Endometrial microvascular endothelial cells (primary cell): Measurements from ENCODE around the gene APBA2. TPM values are rescaled to one million over a fixed set of nuclear protein-coding genes. Genes with fewer than 3 reads are reported as not detected.

Experiments
- in situ Hi-C: cut with HindIII; loops from 2 replicates; pipeline ENCODE4 v1.10.0; 2017; ENCODE audit warnings: low sequenced_read_pairs, low pct_unique_long_range_greater_than_20kb; ENCODE audit errors: inconsistent ontology term
- total RNA-seq: library from RNA; depleted of rRNA; stranded (reverse); fragments of >200 nt; gene quantifications from one replicate; pipeline ENCODE4 v1.2.3, GENCODE V29; 2015; ENCODE audit errors: inconsistent ontology term

Gene APBA2
- total RNA-seq, 1 donor from 2014 or later: 18.6 TPM

DNA sequence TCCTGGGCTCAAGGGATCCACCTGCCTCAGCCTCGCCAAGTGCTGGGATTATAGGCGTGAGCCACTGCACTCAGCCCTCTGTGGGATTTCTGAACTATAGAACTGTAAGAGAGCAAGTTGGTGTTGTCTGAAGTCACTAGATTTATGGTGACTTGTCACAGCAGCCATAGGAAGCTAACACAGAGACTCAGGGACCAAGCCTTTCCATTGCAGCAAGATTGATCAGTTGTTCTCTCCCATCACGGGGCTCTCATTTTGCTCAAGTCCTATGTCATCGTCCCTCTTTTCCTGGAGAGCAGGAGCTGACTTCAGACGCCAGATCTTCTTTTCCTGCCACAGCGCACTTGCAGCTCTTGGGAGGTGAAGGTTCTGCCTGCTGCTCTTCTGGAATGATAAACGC is 61.0 kb downstream of the APBA2 start:
- in situ Hi-C loops: no loop called here

DNA sequence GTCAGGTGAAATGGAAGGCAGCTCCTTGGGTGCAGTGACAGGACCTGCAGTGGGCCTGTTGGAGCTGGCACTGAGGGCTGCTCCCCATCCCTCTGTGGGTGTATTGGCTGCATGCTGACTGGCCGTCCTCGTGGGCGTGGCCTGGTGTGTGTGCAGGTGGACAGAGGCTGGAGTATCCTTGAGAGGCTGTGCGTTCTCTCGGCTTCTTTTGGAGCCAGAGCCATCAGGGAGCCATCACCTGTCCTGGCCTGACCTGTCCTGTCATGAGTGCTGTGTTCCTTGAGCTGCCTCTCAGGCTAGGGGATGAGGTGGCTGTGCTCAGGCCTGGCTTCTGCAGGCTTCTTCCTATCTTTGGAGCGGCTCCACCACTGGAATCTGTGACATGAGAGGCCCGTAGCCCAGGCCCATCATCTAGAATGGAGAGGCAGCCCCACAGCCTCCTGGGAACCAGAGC is 61.5 kb downstream of the APBA2 start:
- in situ Hi-C loops: no loop called here

GRCh38 chr15:28948036-28948435 is 62.3 kb downstream of the APBA2 start:
- in situ Hi-C loops: no loop called here

- in situ Hi-C loops: no loop called here
These were observed 65.1 kb downstream of the APBA2 start for GRCh38 chr15:28950916-28951315.

DNA sequence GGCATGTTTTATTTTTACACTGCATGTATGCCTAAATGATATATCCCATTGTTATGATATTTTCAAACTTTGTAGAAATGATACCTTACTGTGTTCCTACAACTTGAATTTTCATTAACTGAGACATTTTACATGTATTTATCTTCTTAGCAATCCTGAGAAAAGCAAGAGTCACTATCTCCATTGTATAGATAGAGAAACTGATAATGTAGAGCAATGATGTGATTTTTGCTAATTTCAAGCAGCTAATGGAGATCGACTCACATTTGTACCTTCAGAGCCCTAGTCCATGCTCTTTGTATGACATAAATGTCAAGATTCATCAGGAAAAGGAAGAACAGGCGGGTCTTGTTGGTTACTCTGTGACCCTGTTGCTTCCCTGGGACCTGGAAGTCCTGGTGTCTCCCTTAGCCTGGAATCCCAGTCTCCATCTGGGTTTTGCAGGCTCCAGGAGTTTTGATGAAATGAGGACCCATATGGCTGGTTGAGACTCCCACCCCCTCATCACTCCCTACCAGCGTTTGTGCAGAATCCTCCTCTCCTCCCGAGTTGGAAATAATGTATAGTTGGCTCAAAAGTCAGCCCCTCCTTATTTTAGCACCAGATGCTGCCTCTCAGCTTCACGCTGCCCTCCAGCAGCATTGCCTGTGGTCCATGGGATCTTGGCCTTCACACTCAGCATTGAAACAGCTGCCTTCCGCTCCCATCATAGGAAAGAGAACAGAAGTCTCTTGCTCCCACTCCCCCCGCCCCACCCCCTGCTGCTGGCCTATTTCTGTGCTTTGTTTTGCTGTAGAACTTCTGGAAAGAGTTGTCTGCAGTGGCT is 67.1 kb downstream of the APBA2 start:
- in situ Hi-C loops: no loop called here

DNA sequence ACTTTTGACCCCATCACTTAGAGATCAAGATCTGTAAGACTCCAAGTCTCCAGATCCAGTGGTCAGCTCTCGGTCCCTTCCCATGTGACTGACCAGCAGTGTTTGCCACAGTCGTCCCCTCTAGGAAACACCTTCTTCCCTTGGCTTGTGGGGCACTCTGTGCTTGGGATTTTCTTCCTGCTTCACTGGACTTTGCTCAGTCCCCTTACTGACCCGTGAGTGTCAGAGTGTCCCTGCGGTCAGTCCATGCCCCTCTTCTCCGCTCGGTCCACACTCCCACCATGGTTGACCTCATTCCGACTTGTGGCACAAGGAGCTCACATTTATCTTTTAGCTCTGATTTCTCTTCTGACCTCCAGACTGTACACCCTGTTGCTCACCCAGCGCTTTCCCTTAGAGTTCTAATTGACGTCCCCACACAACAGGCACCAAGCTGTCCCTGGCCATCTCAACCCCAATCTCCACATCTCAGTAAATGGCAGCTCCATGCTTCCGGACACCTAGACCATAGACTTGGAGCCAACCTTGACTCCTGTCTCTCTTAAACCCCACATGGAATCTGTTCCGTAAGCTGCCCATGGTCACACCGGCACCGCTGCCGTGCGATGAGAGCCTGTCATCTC is 67.9 kb downstream of the APBA2 start:
- in situ Hi-C loops: no loop called here

DNA sequence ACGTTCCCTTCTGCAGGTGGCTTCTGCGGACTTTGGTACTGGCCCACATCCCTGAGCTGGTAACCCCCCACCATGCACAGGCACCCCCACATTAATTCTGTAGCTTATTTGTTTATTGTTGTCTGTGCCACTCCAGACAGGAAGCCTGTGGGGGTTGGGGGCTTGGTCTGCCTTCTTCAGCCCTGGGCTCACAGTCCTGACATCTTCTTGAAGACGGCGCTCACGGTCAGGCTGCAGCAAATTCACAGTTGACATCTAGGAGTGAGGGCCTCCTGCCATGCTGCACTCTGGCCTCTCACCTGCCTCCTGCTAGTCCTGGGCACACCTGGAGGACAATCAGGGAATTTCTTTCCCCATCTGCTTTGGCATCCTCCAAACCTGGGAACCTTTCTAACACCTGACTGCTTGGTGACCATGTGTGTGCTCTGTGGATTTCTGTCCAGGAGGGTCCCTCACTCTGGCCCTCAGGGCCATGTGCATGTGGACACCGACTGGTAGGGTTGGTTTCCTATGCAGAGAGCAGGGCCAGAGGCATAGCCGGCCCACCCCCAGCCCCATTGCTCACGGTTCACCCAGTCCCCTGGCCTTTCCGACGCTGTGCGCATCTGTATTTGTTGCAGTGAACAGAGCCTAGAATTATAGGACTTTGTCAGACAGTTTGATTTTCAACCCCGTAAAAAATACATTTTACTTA is 68.8 kb downstream of the APBA2 start:
- in situ Hi-C loops: no loop called here

DNA sequence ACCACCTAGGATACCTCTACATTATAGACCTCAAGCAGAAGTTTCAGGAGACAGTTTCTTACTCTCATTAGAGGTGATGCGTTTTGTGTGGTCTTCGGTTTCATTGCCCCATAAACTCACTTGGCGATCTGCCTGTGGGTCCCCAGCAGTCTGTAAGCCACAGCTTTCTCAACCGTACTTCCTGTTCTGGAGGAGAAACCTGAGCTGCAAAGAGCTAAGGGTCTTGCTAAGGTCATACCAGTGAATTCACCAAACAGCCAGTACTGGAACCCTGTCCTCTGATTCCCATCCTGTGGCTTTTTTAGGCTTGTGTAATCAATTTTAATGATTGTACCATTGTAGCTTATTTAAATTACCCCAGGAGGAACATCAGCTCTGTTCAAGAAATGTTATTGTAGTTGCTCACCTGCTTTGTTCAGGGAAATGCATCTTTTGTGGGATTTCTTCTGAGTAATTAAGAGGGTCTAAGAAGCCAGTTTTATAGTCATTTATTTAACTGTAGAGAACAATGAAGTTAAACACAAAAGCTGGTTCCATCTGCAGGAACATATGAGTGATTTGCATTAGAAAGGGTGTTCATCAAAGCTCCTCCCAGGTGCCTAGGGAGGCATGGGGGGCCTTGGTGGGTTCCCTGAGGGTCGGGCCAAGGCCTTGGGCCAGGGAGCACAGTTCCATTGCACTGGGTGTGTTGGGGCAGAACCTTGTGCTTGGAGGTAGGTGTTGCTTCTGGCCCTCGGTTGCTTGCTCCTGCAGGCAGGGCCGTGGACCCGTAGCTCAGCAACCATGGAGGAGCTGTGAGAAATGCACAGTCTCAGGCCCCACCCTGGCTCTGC is 69.6 kb downstream of the APBA2 start:
- in situ Hi-C loops: no loop called here

DNA sequence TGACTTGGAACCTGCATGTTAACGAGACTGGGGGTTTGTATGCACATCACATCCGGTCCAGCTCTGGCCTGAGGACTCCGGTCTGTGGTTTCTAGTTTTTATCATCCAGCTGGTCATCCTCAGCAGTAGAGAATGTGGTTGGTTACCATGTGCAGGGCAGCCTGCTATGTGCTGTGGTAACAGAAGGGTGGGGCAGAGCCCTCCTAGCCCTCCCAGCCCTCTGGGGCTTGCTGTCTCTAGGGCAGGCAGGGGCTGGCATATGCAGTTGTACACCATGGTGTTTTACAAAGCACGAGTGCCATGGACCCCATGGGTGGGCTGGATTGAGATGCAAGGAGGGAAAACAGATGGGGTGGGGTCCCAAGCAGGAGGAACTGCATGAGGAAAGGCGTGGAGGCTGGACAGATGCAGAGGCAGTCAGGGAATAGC is 70.2 kb downstream of the APBA2 start:
- in situ Hi-C loops: no loop called here

DNA sequence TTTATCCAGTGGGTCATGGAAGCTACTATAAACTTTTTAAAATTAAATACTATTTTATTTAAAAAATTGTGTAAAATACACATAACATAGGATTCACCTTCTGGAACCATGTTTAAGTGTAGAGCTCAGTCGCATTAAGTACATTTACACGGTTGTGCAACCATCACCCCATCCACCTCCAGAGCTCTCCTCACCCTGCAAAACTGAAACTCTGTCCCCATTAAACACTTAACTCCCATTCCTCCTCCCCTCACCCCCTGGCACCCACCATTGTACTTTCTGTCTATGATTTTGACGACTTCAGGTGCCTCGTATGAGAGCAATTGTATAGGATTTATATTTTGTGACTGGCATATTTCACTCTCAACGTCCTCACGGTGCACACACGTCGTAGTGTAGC is 70.7 kb downstream of the APBA2 start:
- in situ Hi-C loops: no loop called here

- in situ Hi-C loops: no loop called here
These were observed 72.1 kb downstream of the APBA2 start for GRCh38 chr15:28957606-28958498.

DNA sequence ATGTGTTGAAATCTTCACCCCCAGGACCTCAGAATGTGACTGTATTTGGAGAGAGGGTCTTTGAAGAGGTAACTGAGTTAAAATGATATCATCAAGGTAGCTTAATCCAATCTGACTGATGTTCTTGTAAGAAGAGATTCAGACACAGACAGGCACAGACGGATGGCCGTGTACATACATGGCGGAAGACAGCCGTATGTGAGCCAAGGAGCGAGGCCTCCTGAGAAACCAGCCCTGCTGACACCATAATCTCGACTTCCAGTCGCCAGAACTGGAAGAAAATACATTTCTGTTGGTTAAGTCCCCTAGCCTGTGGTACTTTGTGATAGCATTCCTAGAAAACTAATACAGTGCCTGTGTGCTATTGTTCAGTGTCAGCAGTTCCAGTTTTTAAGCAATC is 73.6 kb downstream of the APBA2 start:
- in situ Hi-C loops: no loop called here

- in situ Hi-C loops: no loop called here
These were observed 75.2 kb downstream of the APBA2 start for GRCh38 chr15:28960979-28961378.

- in situ Hi-C loops: no loop called here
These were observed 75.6 kb downstream of the APBA2 start for GRCh38 chr15:28961391-28961790.

GRCh38 chr15:28962851-28963710 is 77.3 kb downstream of the APBA2 start:
- in situ Hi-C loops: no loop called here

- in situ Hi-C loops: no loop called here
These were observed 77.9 kb downstream of the APBA2 start for GRCh38 chr15:28963711-28964081.

GRCh38 chr15:28964098-28964497 is 78.3 kb downstream of the APBA2 start:
- in situ Hi-C loops: no loop called here
